Spleen (tissue), 7 donors: ENCODE results near the gene KCNC4.

Experiments
- POLR2A ChIP-seq, 3 donors: fragments of 450-650 bp; IDR thresholded peaks; one replicate each; pipeline ENCODE4 v1.5.1; 2017; ENCODE audit warnings: antibody characterized with exemption in 3 of 3, mild to moderate bottlenecking in 1 of 3
- POLR2AphosphoS5 ChIP-seq, 3 donors: sonication (generic); formaldehyde crosslinking; IDR thresholded peaks; one replicate each; pipeline ENCODE4 v1.5.1; 2017; ENCODE audit warnings: antibody characterized with exemption in 3 of 3
- TF ChIP-seq, protein P1 (sequence below), 11 experiments: fragments of 200-600 bp in 7 of 11; fragments of 450-650 bp in 4 of 11; sonication (generic) in 4 of 11; IDR thresholded peaks in 8 of 11; conservative IDR thresholded peaks in 3 of 11; 1 replicate in 7 of 11; 2 replicates in 4 of 11; pipeline versions ENCODE4 v1.4.0 to v1.8.0; 2016 to 2021; ENCODE audit warnings: antibody characterized with exemption in 11 of 11, inconsistent platforms in 4 of 11, mild to moderate bottlenecking in 1 of 11
- donor health status: DM: no; HTN: no; CAD: no; lungs with moderate emphysema.
- donor health status: DM: no; HTN: no; CAD: no.
- donor health status: DM: no; HTN: no; CAD: no.

DNA sequence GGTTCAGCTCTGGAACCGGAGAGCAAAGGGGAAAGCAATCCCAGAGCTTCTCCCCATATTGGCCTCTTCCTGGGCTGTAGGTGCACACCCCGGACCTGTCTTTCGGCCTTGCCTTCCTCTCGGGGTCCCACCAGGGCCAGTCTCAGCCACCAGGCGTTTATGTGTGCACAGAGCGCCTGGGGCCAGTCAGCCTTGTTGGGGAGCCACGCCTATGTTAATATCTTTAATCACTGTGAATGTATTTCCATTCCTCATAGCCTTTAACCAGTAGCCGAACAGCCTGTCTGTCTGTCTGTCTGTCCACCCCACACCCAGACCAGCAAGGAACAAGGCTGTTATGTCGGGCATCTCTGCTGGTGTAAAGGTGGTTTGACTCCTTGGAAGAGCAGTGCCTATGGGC, 18.8 kb downstream of the KCNC4 start:
- TF ChIP-seq POLR2A (IDR thresholded peaks at IDR 0.05), result no peak
- TF ChIP-seq, protein P1, sequence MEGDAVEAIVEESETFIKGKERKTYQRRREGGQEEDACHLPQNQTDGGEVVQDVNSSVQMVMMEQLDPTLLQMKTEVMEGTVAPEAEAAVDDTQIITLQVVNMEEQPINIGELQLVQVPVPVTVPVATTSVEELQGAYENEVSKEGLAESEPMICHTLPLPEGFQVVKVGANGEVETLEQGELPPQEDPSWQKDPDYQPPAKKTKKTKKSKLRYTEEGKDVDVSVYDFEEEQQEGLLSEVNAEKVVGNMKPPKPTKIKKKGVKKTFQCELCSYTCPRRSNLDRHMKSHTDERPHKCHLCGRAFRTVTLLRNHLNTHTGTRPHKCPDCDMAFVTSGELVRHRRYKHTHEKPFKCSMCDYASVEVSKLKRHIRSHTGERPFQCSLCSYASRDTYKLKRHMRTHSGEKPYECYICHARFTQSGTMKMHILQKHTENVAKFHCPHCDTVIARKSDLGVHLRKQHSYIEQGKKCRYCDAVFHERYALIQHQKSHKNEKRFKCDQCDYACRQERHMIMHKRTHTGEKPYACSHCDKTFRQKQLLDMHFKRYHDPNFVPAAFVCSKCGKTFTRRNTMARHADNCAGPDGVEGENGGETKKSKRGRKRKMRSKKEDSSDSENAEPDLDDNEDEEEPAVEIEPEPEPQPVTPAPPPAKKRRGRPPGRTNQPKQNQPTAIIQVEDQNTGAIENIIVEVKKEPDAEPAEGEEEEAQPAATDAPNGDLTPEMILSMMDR (IDR thresholded peaks at IDR 0.05 in 8 of 11, conservative IDR thresholded peaks at IDR 0.05 in 3 of 11), result no peak
- TF ChIP-seq POLR2AphosphoS5 (IDR thresholded peaks at IDR 0.05), result no peak
